ENCODE results near the gene MAPKAPK2.
"Not testable (repeated sequence)": the region's sequence is repeated elsewhere in the genome, so short reads cannot be mapped to it uniquely, and the experiment has no call there.

MAPKAPK2 gene

DNA sequence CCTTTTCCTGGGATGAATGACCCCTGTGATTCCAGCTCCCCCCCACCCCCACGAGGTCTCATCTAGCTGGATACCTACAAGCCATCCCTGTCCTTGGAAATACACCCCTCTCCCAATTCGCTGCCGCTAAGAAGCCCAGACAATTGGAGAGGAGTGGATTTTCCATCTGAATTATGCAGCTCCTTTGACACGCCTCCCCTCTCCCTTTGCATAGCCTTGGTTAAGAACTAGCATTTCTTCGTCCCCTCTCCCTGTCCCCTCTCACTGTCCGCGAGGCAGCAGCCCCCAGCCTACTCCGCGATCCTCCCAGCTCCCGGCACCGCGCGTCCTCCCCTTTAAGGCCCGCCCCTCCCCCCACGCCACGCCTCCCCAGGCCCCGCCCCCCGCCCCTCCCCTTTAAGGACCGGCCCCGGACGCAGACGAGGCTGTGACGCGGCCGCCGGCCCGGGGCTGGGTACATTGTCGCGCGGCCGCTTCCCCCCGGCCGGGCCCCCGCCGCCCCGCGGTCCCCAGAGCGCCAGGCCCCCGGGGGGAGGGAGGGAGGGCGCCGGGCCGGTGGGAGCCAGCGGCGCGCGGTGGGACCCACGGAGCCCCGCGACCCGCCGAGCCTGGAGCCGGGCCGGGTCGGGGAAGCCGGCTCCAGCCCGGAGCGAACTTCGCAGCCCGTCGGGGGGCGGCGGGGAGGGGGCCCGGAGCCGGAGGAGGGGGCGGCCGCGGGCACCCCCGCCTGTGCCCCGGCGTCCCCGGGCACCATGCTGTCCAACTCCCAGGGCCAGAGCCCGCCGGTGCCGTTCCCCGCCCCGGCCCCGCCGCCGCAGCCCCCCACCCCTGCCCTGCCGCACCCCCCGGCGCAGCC lies at the start of gene MAPKAPK2:
MAPKAPK2 (plus strand) TSS at position 428 of the 856 bp plus-strand sequence; CDS start at position 753, 325 bp downstream.
- no peak for DNase-seq (ENCODE audit: low read depth, low spot score)
- peak within 1 kb of the TSS; percentile 83 for H3K27ac ChIP-seq

DNA sequence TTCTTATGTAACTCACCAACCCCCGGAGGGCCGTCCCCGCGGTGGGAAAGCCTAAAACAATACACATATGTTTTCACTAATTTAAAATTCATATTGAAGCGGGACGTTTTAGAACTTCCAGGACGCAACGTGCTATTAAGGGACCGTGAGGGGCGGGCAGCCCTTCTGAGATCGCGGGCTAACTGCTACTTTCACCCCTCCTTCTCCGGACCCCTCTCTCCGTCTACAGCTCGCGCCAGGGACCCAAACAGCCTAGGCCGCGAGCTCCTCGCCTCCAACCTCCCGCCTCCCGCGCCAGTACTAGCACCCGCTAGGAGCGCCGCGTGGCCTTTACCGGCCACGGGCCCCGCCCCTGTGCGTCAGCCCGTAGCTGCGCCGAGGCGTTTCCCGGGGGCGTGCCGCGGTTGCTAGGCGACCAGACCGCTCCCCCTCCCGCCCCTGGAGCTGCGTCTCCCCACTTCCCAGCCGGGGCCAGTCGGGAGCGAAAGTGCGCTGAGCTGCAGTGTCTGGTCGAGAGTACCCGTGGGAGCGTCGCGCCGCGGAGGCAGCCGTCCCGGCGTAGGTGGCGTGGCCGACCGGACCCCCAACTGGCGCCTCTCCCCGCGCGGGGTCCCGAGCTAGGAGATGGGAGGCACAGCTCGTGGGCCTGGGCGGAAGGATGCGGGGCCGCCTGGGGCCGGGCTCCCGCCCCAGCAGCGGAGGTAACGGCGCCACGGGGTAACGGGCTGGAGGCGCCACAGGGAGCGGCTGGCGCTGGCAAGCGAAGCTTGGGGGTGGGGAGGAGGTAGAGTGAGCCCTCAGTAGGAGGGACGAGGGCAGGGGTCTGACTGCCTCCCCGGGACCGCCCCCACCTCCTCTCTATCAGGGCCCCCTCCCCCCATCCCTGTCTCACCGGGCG lies 49.4 kb upstream of the MAPKAPK2 start, which contains the start of gene DYRK3:
DYRK3 (plus strand) TSS at position 457 of the 898 bp plus-strand sequence; CDS start at position 625, 168 bp downstream.
- DNase-seq (ENCODE audit: low read depth, low spot score), result no peak
- peak within 1 kb of the TSS; percentile 87 for H3K27ac ChIP-seq

DNA sequence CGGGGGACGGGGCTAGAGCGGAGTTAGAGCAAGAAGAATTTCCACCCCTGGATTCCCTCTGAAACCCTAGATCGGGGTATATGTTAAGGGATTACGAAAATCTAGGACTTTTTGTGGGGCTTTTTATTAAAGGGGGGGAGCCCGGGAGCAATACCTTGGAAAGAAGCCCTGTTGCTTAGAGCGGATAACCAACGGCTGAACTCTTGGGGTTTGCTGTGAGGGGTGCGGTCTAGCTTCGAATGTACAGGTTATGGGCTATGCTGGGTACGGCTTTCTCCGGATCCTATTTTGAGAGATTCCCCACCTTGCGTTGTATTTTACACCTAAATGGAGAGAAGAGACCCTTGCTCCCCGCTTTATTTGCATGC lies 48.7 kb upstream of the MAPKAPK2 start:
- H3K27ac ChIP-seq, result peak overlapping the region; percentile 87
- no peak for DNase-seq (ENCODE audit: low read depth, low spot score)

DNA sequence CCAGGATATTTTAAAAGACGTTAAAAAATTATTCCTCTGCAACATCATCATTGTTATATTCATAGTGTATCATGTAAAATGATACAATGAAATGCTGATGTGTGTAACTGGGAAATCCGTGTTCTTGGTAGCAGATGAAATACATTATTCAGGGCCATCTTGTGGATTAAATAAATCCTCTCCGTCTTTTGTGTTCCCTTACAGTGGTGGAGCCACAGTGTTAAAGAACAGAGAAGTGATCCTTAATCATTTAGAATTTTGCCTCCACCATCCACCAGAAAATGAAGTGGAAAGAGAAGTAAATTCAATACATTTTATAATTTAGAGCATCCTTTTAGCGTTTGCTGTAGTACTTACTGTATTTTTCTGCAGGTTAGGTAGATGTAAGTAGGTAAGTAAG lies 48.0 kb upstream of the MAPKAPK2 start:
- DNase-seq (ENCODE audit: low read depth, low spot score), result no peak
- H3K27ac ChIP-seq, result peak overlapping the region; percentile 63

DNA sequence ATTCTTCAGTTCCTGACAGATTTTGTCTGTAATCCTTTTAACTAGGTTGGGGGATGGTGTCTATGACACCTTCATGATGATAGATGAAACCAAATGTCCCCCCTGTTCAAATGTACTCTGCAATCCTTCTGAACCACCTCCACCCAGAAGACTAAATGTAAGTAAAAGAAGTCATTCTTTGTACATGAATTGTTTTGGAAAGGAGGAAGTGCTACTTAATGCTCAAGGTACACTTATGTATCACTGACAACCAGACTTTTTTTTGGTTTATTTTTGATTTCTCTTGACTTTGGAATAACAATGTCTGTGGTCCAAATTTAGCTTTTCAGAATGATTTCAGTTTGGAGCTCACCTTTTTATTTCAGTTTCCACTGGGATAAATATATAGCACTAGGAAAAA lies 47.1 kb upstream of the MAPKAPK2 start:
- H3K27ac ChIP-seq, result peak overlapping the region; percentile 63
- no peak for DNase-seq (ENCODE audit: low read depth, low spot score)

DNA sequence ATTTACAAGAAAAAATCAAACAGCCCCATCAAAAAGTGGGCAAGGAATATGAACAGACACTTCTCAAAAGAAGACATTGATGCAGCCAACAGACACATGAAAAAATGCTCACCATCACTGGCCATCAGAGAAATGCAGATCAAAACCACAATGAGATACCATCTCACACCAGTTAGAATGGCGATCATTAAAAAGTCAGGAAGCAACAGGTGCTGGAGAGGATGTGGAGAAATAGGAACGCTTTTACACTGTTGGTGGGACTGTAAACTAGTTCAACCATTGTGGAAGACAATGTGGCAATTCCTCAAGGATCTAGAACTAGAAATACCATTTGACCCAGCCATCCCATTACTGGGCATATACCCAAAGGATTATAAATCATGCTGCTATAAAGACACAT lies 42.6 kb upstream of the MAPKAPK2 start:
- not testable (repeated sequence) for H3K27ac ChIP-seq; DNase-seq (ENCODE audit: low read depth, low spot score)

DNA sequence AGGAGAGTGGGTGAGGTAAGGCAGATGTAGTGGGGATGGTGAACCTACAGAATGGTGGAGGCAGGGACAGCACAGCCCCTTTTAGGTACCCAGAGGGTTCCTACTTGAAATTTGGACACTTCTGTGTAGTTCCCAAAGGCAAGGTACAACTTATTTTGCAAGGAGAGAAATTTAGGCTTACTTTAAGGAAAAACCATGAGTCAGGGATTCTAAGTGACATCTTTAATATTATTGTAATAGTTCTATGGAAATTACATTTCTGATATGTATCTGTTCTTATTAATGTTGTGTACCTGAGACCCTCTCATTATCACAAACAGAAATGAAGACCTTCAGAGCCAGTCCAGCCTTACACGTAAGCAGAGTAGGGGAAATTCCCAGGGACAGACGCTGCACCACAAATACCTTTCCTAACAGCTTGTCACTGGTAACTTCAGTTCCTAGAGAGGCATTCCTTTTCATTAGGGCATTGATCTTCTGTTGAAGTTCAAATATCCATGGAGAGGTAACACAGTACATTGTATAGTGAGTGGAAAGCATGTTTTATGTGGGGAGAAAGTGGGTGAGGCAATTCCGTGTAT lies 41.5 kb upstream of the MAPKAPK2 start:
- H3K27ac ChIP-seq, result no peak overlapping the region
- no peak for DNase-seq (ENCODE audit: low read depth, low spot score)

DNA sequence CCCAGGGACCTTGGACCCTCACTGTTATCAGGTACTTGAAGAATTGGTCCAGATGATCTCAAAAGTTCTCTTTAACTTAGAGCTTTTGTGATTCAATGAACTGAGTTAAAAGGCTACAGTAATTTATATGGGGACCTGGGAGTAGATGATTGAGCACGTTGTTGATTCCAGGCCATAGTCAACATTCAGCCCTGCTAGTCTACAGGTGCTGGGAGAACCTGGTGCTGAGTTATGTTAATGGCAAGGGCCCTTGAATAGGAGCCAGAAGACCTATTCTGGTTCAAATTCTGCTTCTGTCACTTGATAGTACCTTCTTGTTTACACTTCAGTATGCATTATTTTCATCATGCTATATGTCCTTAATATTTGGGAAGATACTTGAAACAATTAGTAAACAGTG lies 38.2 kb upstream of the MAPKAPK2 start:
- DNase-seq (ENCODE audit: low read depth, low spot score), result no peak
- H3K27ac ChIP-seq, result no peak overlapping the region

DNA sequence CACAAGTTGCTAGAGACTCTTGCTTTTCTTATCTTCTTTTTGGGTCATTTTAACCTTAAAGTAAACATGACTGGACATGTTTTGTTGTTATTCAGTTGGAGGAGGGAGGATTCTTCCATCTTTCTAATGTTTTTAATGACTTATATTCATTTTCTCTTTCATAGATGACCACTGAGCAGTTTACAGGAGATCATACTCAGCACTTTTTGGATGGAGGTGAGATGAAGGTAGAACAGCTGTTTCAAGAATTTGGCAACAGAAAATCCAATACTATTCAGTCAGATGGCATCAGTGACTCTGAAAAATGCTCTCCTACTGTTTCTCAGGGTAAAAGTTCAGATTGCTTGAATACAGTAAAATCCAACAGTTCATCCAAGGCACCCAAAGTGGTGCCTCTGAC lies 37.5 kb upstream of the MAPKAPK2 start:
- H3K27ac ChIP-seq, result no peak overlapping the region
- DNase-seq (ENCODE audit: low read depth, low spot score), result no peak

DNA sequence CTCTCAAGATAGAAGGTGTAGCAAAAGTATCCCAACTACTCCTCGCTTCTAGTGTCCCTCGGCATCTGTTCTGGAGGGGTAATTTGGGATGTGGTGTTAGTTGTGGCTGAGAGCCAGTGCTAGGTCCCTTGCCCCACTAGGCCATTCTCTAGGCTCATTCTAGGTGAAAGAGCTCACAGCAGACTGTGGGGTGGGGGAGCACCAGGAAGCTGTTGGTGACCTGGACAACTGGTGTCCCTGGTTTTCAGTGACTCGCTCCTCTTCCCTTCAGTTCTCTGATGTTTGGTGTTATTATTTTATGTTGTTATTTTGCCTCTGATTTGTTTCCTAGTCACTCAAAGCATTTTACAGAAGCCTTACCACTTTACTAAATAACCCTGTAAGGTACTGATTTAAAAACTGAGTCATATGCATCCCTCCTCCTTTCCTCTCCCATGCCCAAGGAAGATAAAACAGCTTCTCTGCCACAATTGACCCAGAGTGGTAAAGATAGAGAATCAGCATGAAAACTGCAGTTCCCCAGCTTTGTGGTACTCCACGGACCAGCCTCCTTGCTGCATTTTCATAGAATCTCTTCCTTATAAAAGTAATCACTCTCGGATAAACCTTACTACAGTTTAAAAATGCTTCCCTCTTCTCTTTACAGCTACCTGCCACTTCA lies 35.3 kb upstream of the MAPKAPK2 start:
- no peak overlapping the region for H3K27ac ChIP-seq
- no peak for DNase-seq (ENCODE audit: low read depth, low spot score)

DNA sequence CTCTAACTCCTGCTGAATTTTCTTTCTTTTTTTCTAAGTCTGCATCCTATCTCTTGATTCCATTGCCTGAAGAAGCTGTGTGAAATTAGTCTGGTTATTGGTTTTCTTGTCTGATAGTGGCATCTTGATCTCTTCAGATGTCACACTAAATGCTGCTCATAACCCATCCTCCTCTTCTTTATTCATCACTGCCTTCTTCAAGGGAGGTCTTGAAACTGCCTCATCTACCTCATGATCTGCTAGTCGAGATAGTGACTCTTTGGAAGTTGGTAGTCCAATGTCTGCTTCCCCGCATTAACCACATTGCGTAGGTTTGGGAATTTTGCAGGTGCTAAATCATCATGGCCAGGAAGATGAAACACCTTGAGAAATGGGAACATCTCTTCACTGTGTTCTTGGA lies 33.7 kb upstream of the MAPKAPK2 start:
- no peak for DNase-seq (ENCODE audit: low read depth, low spot score)
- no peak overlapping the region for H3K27ac ChIP-seq

DNA sequence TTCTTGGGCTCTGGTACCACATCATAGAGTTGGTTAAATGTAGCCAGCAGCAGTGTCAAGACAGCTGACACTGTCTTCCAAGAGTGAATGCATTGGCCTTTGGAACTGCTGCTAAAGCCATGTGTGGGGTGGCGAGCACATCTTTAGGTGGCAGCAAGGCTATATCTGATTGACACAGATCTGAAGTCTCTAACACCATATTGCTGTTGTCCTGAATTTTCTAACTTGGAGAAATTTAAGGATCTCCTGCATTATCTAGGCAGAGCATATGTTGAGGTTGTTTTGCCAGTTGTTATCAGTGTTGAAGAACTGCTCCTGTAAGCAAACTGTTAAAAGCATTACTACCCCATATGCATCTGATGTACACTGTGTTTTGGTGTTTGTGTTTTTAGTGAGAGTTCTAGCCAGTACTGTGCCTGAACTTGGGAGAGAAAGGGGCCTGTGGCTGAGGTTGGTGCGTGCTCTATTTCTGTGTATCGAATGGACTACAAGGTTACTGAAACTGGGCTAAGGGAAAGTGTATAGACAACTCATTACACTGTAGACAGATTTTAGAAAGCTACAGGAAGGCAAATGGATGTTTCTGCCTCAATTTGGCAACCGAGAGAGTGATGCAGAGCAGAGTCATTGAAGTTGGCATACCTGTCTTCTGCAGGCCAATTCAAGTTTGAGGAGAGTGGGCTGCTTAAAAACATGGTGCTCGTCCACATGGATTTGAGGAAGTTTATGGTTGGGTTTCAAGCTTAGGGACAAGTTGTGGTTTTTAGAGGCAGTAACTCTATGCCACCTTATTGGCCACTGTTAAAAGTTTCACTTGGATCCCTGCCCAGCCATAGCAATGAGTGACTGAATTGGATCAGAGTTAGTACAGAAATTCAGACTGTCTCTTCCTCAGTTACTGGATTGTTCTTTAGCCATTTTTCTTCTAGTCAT lies 32.5 kb upstream of the MAPKAPK2 start:
- H3K27ac ChIP-seq, result peak overlapping the region; percentile 27
- no peak for DNase-seq (ENCODE audit: low read depth, low spot score)

DNA sequence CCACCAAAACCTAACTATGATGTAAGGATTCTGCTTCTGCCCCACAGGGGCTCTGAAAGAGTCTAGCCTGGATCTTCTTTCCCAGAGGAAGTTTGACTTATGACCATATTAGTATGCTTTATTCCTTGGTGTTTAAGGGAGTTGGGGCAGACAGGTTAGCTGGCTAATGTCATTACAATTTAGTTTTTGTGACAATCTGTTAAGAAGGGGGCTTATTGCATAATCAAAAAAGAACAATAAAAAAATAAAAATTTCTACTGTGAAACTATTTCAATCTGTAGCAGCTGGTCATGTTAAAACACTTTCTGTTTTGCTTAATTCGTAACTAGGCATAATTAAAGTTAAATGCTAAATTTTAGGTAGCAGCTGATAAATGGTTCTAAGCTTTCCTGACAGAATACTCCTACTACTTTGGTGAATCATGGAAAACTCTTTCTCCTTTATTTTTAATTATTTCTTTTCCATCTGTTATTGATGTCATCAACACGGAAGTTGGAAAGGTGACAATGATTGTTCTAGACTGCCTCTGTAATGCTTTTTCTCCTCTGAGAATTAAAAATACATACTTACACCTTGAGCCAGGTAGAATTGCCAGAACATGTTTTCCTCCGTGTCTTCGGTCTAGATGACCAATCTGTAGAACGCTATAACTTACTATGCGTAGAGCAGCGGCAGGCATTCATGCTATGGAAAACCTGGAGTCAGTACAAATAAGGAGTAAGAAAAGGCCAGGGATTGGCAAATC lies 30.8 kb upstream of the MAPKAPK2 start:
- H3K27ac ChIP-seq, result peak overlapping the region; percentile 27
- no peak for DNase-seq (ENCODE audit: low read depth, low spot score)

DNA sequence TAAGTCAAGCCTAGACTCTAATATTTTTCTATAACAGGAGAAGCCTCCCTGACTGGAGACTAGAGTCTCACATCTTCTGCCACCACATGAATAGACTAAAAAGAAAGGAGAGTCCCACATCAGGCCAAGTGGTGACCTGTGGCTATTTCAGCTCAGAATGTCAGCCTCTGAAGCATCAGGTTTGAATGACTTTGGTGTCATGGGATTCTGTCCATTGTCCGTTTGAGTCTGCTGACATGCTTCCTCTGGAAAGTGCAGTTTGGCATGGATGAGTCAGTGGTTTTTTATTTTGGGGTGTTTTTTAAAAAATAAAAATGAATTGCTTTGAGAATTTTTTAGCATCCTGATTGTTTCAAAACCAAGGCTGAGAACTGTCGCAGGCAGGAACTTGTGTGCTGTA lies 29.9 kb upstream of the MAPKAPK2 start:
- peak overlapping the region; percentile 27 for H3K27ac ChIP-seq
- DNase-seq (ENCODE audit: low read depth, low spot score), result no peak

DNA sequence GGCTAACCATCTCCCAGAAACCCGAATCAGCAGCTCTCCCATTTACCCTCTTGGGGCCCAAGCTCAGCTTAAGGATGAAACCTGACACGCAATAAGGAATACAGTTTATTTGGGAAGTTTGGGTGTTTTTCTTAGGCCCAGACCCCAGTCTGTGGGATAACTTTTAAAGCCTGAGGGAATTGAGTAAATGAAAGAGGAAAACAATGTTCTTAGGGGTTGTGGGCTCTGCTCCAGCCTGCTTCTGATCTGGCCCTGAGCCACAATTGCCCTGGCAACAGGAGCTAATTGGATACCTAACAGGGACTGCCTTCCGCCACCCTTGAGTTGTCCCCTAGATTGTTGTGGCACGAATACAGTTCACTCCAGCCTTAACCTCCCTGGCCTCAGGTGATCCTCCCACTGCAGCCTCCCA lies 29.2 kb upstream of the MAPKAPK2 start:
- DNase-seq (ENCODE audit: low read depth, low spot score), result no peak
- H3K27ac ChIP-seq, result no peak overlapping the region

DNA sequence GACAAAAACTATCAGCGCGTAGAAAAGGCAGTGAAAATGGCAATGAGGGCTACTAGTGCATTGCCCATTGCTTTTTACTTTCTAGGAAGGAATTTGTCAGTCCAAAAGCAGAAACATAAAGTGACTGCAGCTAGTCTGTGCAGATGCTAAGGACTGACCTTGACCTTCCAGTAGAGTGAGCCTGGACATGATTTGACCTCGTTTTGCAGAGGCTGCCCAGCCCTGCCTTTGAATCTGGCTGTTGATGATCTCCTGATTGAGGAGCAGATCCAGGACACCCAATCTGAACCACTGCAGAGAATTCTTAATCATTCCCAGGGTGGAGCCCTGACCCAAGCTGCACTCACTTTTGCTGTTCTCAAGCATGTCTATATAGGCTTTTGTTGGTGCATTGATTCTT lies 27.8 kb upstream of the MAPKAPK2 start:
- no peak overlapping the region for H3K27ac ChIP-seq
- DNase-seq (ENCODE audit: low read depth, low spot score), result no peak

DNA sequence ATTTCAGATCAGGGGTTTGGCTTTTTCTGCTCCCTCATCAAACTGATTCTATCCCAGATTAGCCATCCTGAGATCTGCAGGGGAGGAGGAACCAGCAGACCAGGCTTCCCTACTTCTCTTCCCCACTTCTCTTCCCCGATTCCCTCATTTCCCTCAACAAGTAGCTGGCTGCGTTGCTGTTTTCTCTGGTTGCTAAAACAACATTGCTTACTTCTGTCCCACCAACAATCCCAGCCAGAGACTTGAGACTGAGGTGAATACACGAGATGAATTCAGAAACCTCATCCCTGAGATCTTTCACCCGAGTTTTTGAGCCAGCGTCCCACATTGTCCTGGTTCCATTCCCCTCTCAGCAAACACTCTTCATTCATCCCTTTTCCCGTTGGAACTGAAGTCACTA lies 27.0 kb upstream of the MAPKAPK2 start:
- no peak overlapping the region for H3K27ac ChIP-seq
- DNase-seq (ENCODE audit: low read depth, low spot score), result no peak

DNA sequence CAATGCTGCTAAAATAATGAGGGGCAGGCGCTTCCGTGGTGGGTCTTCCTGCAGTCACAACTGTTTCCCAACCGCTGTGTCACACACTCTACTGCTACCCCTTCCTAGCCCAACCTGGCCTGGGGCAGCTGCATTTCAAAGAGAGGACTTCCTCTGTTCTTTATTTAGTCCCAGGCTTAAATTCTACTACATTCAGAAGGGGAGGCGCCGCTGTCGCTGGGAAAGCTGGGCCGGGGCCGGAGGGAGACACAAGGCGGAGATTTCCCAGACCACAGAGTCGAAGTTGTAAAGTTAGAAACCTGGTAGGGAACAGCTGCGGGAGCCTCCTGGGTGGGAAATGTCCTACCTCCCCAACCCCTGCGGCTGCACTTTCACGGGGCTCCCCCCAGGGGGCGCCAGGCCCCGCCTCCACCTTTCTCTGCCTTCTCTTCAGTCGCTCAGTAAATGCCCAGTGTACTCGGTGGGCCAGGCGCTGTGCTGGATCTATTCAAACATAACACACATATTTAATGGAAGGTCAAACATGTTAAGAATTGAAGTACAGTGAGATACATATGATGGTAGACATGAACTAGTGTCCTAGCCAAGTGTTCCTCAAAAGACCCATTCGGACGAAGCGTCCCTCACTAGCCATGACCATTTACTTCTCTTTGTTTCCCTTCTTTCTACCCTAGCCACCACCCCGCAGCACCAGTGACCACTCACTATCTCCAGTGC lies 26.3 kb upstream of the MAPKAPK2 start:
- H3K27ac ChIP-seq, result no peak overlapping the region

More for the DNA sequence above, 26.3 kb upstream of the MAPKAPK2 start:
- no peak for DNase-seq (ENCODE audit: low read depth, low spot score)

Data from epithelial cell of prostate (primary cell).